NCI-H345 treated with DMSO at 0.1 percent for 48 hours (cell line): Measurements from ENCODE around the gene ADCY1.

Experiments
- DNase-seq: peaks from one replicate; lab custom pipeline; 2025; ENCODE audit not compliant: unreplicated experiment; lab: John Stamatoyannopoulos, UW

ADCY1 gene

GRCh38 chr7:45576249-45576929 lies 2.2 kb downstream of the ADCY1 start:
- DNase-seq = no peak

GRCh38 chr7:45578022-45578421 lies 3.9 kb downstream of the ADCY1 start:
- no peak for DNase-seq

GRCh38 chr7:45578467-45578866 lies 4.3 kb downstream of the ADCY1 start:
- no peak for DNase-seq

GRCh38 chr7:45579391-45579801 lies 5.2 kb downstream of the ADCY1 start:
- DNase-seq = no peak

DNA sequence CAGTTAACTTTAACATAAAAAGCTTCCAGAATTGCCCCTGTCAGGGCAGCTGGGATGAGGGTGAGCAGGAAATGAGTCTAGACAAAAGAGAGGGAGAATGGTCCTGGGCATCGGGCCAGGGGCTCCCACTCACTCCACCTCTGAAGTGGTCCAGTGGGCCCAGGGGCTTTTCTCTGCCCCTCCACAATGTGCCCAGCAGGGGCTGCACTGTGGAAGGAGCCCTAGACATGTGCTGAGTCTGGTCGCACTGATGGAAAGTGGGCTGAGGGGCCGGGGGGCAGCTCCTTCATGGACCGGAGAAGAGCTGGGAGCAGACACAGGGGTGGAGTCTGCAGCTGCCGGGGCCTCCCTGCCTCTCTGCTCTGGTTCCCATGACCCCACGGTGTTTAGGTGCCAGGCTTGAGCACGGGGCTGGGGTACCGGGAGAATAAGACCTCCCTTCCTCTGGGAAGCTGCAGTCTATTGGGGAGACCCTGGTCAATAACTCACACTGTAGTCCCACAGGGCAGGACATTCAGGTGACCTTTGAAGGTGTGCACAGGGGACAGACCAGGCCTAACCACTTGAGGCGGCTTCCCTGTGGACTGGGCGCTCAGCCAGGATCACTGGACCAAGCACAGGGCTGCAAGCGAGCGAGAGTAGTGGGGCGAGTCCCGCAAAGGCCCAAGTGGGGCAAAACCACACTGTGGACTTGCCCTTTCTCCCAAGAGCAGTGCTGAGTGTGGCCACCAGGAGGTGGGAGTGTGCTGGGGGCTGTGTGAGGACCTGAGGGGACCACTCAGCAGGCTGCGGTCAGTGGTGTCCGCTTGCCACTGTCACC lies 6.1 kb downstream of the ADCY1 start:
- DNase-seq = peak; percentile 81

DNA sequence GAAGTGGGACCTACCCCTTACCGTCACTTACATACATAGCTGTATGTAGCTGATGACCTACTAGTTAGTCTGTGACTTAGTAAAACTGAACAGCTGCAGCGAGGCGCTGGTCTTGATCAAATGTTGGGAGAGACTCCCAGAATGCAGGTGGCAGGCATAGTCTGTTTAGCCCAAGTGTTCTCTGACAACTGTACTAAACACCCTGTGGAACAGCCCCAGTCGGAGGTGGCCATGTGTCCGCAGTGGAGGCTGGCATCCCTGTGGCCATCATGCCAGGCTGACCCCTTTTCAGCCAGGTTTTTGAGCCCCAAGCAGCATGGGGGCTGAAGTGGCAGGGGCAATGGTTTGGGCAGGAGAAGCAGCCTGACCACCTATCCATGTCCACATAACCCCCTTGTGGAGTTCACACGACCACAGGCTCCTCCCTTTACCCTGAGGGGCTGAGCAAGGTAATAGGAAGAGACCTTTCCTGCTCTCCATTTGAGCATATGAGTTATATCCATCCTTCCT lies 7.2 kb downstream of the ADCY1 start:
- no peak for DNase-seq

GRCh38 chr7:45582136-45582749 lies 8.1 kb downstream of the ADCY1 start:
- DNase-seq = no peak

DNA sequence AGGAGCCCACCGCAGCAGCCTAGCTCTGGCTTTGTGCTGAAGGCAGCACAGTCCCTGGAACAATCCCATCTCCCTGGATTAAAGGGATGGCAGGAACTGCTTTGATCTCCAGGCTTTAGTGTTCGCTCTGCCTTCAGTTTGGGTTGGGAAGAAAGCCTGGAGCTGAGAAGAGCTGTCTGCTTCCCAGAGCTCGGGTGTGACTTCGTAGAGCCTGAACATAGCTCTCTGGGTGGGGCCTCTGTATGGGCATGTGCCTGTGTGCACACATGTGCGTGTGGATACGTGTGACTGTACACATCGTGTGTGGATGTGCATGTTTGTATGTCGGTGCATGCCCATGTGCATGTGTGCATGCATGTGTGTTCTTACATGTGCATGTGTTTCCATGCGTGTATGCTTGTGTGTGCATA lies 8.7 kb downstream of the ADCY1 start:
- no peak for DNase-seq

DNA sequence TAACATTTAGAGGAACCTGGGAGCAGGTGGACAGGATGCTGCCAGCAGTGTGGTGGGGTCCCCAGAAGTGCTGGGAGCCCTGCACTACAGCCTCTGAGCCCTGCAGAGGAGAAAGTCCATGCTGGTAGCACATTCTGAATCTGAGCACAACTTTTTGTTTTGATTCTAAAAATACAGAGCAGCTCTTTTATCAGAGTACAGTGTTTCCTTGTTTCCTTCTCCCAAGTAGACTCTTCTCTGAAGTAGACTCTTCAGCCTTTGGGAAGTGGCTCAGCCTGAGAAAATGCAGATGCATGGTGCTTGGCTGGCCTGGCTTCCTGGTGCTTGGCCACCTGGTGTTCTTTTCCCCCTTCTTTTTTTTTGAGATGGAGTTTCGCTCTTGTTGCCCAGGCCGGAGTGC lies 9.1 kb downstream of the ADCY1 start:
- DNase-seq = no peak

GRCh38 chr7:45584261-45585210 lies 10.4 kb downstream of the ADCY1 start:
- DNase-seq = no peak

GRCh38 chr7:45585628-45586027 lies 11.5 kb downstream of the ADCY1 start:
- no peak for DNase-seq

GRCh38 chr7:45586542-45587520 lies 12.7 kb downstream of the ADCY1 start:
- no peak for DNase-seq

- no peak for DNase-seq
Measured at GRCh38 chr7:45588466-45588865, 14.3 kb downstream of the ADCY1 start.

- DNase-seq = no peak
Measured at GRCh38 chr7:45589061-45589460, 14.9 kb downstream of the ADCY1 start.

DNA sequence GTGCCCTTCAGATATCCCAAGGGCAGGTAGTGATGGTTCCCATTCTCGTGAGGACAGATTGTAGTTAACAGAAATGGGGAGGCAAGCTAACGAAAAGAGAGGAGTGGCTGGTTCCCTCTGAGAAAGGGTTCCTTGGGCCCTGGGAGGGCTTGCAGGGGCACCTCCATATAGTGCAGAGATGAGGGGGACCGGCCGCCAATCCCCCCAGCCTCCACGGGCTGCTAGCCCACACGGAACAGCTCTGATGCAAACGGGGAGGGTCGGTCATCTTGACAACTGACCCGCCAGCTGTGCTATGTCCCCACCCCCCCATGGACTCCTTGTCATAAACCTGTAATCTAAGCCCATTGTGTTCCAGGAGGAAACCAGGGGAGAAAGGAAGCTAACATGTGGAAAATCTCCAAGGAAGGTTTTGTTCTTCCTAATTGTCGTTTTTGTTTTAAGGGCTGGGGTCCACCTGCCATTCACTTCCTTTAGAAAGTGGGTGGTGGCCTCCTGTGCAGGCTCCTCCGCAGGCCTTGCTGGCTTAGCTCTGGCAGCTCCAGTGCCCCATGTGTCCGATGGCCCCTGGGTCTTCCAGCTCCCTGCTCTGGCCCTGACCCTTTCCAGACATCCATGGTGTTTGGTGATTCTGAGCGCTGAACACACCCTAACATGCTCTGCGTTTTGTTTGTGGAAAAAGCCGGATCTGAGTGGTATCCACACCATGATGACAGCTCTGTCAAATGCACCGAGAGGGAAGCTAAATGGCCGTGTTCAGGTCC lies 15.9 kb downstream of the ADCY1 start:
- no peak for DNase-seq

GRCh38 chr7:45590679-45591057 lies 16.5 kb downstream of the ADCY1 start:
- DNase-seq = no peak

DNA sequence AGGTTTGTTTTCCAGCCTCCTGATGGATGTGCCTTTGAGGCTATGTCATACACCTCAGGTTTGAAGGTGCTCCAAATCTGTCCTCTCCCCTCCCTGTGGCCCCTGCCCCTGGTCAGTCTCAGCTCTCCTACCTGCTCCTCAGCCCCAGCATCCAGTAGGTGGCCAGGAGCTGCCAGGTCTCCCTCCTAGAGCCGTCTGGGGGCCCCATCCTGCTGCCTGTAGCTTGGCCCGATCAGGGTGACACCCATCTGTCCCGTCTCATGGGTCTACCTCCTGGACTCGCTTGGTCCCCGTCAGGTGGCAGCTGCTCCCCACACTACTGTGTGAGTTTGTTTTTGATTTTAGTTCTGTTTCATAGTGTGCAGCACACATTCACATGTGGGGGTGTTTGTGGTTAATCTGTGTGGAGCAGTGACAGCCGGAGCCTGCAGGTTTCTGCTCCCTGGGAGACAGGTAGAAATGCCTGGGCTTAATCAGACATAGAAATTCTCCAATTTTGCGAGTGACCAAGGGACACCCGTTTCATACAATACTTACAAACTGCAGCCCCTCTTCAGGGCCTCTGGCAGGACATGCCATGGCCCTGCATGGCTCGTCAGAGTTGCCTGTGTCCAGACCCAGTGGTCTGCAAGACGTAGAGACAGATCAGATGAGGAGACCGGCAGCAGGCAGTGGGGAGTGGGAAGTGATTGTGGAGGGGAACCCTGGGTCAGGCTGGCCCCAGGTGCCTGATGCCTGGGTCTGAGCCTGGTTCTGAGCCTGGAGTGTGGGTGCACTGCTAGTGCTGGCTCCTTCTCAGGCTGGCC lies 17.1 kb downstream of the ADCY1 start:
- DNase-seq = no peak
